ENCODE measurements around the gene GBA3.

Gene GBA3

GRCh38 chr4:22712105-22712504, 19.4 kb downstream of the GBA3 start:
- H3K4me3 ChIP-seq (ENCODE audit: low read depth, low read length) = no peak overlapping the region
- DNase-seq (ENCODE audit: low read depth) = no peak
- TF ChIP-seq CTCF (conservative IDR thresholded peaks at IDR 0.05; ENCODE audit: low read depth, low read length) = no peak

GRCh38 chr4:22712529-22712928, 19.8 kb downstream of the GBA3 start:
- TF ChIP-seq CTCF (conservative IDR thresholded peaks at IDR 0.05; ENCODE audit: low read depth, low read length) = no peak
- H3K4me3 ChIP-seq (ENCODE audit: low read depth, low read length) = no peak overlapping the region
- no peak for DNase-seq (ENCODE audit: low read depth)

- DNase-seq (ENCODE audit: low read depth) = no peak
Observed at GRCh38 chr4:22713841-22714240, 21.1 kb downstream of the GBA3 start.

GRCh38 chr4:22719218-22719617, 26.5 kb downstream of the GBA3 start:
- TF ChIP-seq CTCF (conservative IDR thresholded peaks at IDR 0.05; ENCODE audit: low read depth, low read length) = no peak
- DNase-seq (ENCODE audit: low read depth) = no peak
- no peak overlapping the region for H3K4me3 ChIP-seq (ENCODE audit: low read depth, low read length)

More at GRCh38 chr4:22713841-22714240, 21.1 kb downstream of the GBA3 start:
- no peak overlapping the region for H3K4me3 ChIP-seq (ENCODE audit: low read depth, low read length)
- TF ChIP-seq CTCF (conservative IDR thresholded peaks at IDR 0.05; ENCODE audit: low read depth, low read length) = no peak

- no peak for TF ChIP-seq CTCF (conservative IDR thresholded peaks at IDR 0.05; ENCODE audit: low read depth, low read length)
- DNase-seq (ENCODE audit: low read depth) = peak; percentile 4
- H3K4me3 ChIP-seq (ENCODE audit: low read depth, low read length) = no peak overlapping the region
Observed at GRCh38 chr4:22720091-22720490, 27.4 kb downstream of the GBA3 start.

- no peak for TF ChIP-seq CTCF (conservative IDR thresholded peaks at IDR 0.05; ENCODE audit: low read depth, low read length)
- DNase-seq (ENCODE audit: low read depth) = no peak
Observed at GRCh38 chr4:22721204-22721603, 28.5 kb downstream of the GBA3 start.

GRCh38 chr4:22730021-22730420, 37.3 kb downstream of the GBA3 start:
- no peak for DNase-seq (ENCODE audit: low read depth)
- H3K4me3 ChIP-seq (ENCODE audit: low read depth, low read length) = no peak overlapping the region
- TF ChIP-seq CTCF (conservative IDR thresholded peaks at IDR 0.05; ENCODE audit: low read depth, low read length) = no peak

More at GRCh38 chr4:22721204-22721603, 28.5 kb downstream of the GBA3 start:
- H3K4me3 ChIP-seq (ENCODE audit: low read depth, low read length) = no peak overlapping the region
